SK-N-SH treated with all-trans-retinoic acid at 6 μM for 48 hours (cell line): ENCODE data around the gene TSHZ1.

ENCODE experiments used
- ARNTL ChIP-seq: fragments of 450-650 bp; formaldehyde crosslinking; IDR thresholded peaks from 2 replicates; pipeline ENCODE4 v1.5.0; 2020; ENCODE audit warnings: low read depth, mild to moderate bottlenecking, moderate library complexity, borderline replicate concordance
- GLIS3 ChIP-seq: fragments of 250-450 bp; sonication (Bioruptor Pico); IDR thresholded peaks from 2 replicates; pipeline ENCODE4 v1.5.0; 2020; ENCODE audit warnings: mild to moderate bottlenecking, moderate library complexity
- ZNF70 ChIP-seq: fragments of 450-650 bp; formaldehyde crosslinking; IDR thresholded peaks from 2 replicates; pipeline ENCODE4 v1.5.0; 2020; ENCODE audit warnings: mild to moderate bottlenecking, moderate library complexity

- TF ChIP-seq GLIS3 (CRISPR knock-in tag) (no peak), ZNF70 (CRISPR knock-in tag) (no peak), ARNTL (CRISPR knock-in tag) (no peak)
Observed at GRCh38 chr18:75335511-75335910, 124.9 kb downstream of the TSHZ1 start.
